ENCODE data around the gene RBFOX1. TPM values are rescaled to one million over a fixed set of nuclear protein-coding genes. Genes with fewer than 3 reads are reported as not detected.

Gene RBFOX1
- total RNA-seq, 4 donors from 2014 or later, result 0.12 to 0.54 TPM; not detected in 2

GRCh38 chr16:7449306-7449705 is 116.7 kb downstream of the RBFOX1 start:
- Histone ChIP-seq H3K9me3 (peaks cover 0 to 11% (median 0%) of the 10 kb centered on the region in 3 donors), H3K27ac (no peak overlapping the region), H3K36me3 (no peaks in the 10 kb centered on the region), H3K4me1 (no peaks in the 10 kb centered on the region), H3K4me3 (no peak overlapping the region), H3K27me3 (no peaks in the 10 kb centered on the region)
- no peak for ATAC-seq
- 85 to 89% methylated on average over 2 to 3 of the region's 3 CpGs for WGBS, 2 donors (ENCODE audit: low coverage in 1 of 2)
- TF ChIP-seq POLR2AphosphoS5 (IDR thresholded peaks at IDR 0.05), result no peak
- TF ChIP-seq EP300 (IDR thresholded peaks at IDR 0.05), result no peak
- no peak for TF ChIP-seq CTCF (IDR thresholded peaks at IDR 0.05)
- TF ChIP-seq POLR2A (IDR thresholded peaks at IDR 0.05), result no peak

- Histone ChIP-seq H3K36me3 (no peaks in the 10 kb centered on the region), H3K4me1 (no peaks in the 10 kb centered on the region), H3K4me3 (no peak overlapping the region), H3K9me3 (peaks cover 0 to 15% (median 0%) of the 10 kb centered on the region in 3 donors), H3K27ac (no peak overlapping the region), H3K27me3 (no peaks in the 10 kb centered on the region)
- WGBS, 2 donors (ENCODE audit: low coverage in 1 of 2), result 87% methylated on average over 4 to 7 of the region's 7 CpGs
- TF ChIP-seq POLR2AphosphoS5 (IDR thresholded peaks at IDR 0.05), result no peak
- TF ChIP-seq CTCF (IDR thresholded peaks at IDR 0.05), result no peak
- TF ChIP-seq POLR2A (IDR thresholded peaks at IDR 0.05), result no peak
- TF ChIP-seq EP300 (IDR thresholded peaks at IDR 0.05), result no peak
- no peak for ATAC-seq
Observed at GRCh38 chr16:7449808-7450207, 117.2 kb downstream of the RBFOX1 start.

- H3K4me3 ChIP-seq, result no peak overlapping the region
- H3K9me3 ChIP-seq, result peaks cover 0 to 21% (median 0%) of the 10 kb centered on the region in 3 donors
- WGBS, 2 donors (ENCODE audit: low coverage in 1 of 2), result 71 to 74% methylated on average over 4 to 7 of the region's 7 CpGs
- no peak for ATAC-seq
- H3K27ac ChIP-seq, result no peak overlapping the region
- no peaks in the 10 kb centered on the region for H3K27me3 ChIP-seq
- TF ChIP-seq CTCF (IDR thresholded peaks at IDR 0.05) (no peak), POLR2AphosphoS5 (IDR thresholded peaks at IDR 0.05) (no peak), POLR2A (IDR thresholded peaks at IDR 0.05) (no peak), EP300 (IDR thresholded peaks at IDR 0.05) (no peak)
- no peaks in the 10 kb centered on the region for H3K36me3 ChIP-seq
- no peaks in the 10 kb centered on the region for H3K4me1 ChIP-seq
Observed at GRCh38 chr16:7450440-7450839, 117.8 kb downstream of the RBFOX1 start.

GRCh38 chr16:7452090-7452489 is 119.4 kb downstream of the RBFOX1 start:
- no peak overlapping the region for H3K27ac ChIP-seq
- peaks cover 0 to 36% (median 0%) of the 10 kb centered on the region in 3 donors for H3K9me3 ChIP-seq
- WGBS, 2 donors (ENCODE audit: low coverage in 1 of 2), result 75 to 84% methylated on average over 6 of the region's 6 CpGs
- no peak for ATAC-seq
- H3K4me3 ChIP-seq, result no peak overlapping the region
- no peak for TF ChIP-seq CTCF (IDR thresholded peaks at IDR 0.05)
- no peak for TF ChIP-seq POLR2A (IDR thresholded peaks at IDR 0.05)
- TF ChIP-seq EP300 (IDR thresholded peaks at IDR 0.05), result no peak
- TF ChIP-seq POLR2AphosphoS5 (IDR thresholded peaks at IDR 0.05), result no peak
- H3K36me3 ChIP-seq, result no peaks in the 10 kb centered on the region
- no peaks in the 10 kb centered on the region for H3K27me3 ChIP-seq
- H3K4me1 ChIP-seq, result no peaks in the 10 kb centered on the region

GRCh38 chr16:7456211-7456610 is 123.6 kb downstream of the RBFOX1 start:
- Histone ChIP-seq H3K4me3 (no peak overlapping the region), H3K9me3 (peaks cover 0 to 42% (median 0%) of the 10 kb centered on the region in 3 donors), H3K4me1 (no peaks in the 10 kb centered on the region), H3K36me3 (no peaks in the 10 kb centered on the region), H3K27me3 (no peaks in the 10 kb centered on the region), H3K27ac (no peak overlapping the region)
- 53 to 67% methylated on average over 5 of the region's 5 CpGs for WGBS, 2 donors (ENCODE audit: low coverage in 1 of 2)
- no peak for TF ChIP-seq POLR2AphosphoS5 (IDR thresholded peaks at IDR 0.05)
- no peak for TF ChIP-seq CTCF (IDR thresholded peaks at IDR 0.05)
- TF ChIP-seq EP300 (IDR thresholded peaks at IDR 0.05), result no peak
- no peak for TF ChIP-seq POLR2A (IDR thresholded peaks at IDR 0.05)
- ATAC-seq, result no peak
